NCI-H2227 (cell line): ENCODE measurements around the gene CAPN13.

Source experiments
- DNase-seq: peaks from one replicate; lab custom pipeline; 2025; ENCODE audit not compliant: unreplicated experiment; lab: John Stamatoyannopoulos, UW

The CAPN13 gene

DNA sequence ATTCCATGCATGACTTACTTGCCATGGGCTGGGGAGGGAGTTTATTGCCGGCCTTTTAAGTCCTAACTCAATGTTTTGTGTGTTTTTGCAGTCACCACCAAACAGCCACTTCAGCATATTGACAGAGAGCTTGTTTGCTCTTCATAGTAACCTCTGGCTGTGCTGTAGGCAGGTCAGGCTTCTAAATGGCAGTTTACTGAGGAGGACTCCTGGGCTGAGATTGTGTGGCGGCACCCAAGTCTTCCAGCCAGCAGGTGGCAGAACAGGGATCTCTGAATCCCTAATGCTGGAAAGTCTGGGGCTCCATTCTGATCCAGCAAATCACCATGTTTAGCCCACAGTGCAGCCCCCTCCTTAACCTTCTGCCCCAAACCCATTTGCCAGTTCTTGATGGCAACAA lies 121.2 kb downstream of the CAPN13 start:
- peak; percentile 72 for DNase-seq

DNA sequence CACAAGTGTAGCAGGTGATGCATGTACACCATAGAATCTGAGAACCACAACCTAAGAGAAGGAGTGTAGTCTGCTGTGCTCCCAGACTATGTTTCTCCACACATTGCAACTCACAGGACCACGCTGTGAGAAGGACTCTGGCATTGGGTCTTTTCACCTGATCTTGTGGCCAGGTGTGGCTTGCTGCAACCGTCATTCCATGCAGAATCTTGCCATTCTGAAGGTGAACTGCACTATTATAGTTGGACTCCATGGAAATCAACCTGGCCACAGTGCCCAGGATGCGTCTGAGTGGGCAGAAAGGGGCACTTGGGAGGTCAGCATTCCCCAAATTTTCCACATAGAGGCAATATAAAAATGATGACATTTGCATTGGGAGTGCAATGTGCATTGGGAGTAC lies 122.2 kb downstream of the CAPN13 start:
- DNase-seq: no peak

DNA sequence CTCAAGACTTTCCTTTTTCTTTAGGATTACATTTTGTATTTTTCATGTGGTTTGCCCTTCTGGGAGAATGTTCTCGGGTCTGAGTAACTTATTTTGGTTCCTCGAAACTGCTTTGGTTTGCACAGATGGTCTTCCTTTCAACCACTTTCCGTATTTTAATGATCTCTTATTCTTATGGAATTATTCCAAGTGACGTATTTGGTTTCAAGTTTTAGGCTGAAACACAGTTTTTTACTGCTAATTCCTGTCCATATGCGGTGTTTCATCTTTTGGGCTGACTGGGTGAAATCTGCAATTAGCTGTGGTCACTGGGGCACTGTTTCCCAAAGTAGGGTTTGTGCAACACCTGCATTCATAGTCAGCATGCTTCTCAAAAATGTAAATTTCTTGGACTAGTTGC lies 122.7 kb downstream of the CAPN13 start:
- DNase-seq: no peak

DNA sequence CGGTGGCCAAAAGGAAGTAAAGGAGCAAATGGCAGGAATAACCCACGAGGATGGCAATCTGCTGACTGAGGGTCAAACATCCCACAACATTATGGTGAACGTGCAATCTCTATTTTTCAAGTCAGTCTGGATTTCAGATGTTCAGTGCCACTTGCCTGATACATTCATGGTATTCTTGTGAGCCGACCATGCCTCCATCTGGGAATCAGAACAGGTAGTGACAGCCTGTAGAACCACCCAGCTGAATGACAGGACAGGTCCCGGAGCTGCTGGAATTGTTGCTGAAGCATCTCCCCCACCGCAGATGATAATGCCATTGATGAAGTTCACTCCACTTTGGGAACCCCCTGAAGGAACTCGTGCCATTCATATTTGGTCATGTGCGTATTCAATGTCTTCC lies 123.2 kb downstream of the CAPN13 start:
- DNase-seq: no peak

DNA sequence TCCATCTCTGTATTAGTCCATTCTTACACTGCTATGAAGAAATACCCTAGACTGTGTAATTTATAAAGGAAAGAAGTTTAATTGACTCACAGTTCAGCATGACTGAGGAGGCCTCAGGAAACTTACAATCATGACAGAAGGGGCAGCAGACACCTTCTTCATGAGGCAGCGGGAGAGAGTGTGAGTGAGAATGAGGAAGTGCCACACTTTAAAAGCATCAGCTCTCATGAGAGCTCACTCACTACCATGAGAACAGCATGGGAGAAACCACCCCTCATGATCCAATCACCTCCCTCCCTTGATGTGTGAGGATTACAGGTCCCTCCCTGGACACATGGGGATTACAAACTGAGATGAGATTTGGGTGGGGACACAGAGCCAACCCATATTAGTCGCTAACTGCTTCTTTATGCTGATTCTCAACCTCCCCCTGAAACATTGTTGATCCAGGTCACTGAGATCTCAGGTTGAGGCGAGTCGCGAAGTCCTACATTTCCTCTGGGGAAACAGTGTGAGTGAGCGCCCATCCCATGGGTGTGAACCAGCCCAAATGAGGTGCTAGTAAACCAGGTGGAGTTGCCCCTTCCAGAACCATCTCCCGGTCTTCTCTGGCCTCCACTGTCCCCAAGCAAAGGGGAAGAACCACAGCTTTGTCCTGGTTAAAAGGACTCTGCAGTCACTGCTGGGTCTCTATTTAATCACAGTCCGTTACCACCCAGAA lies 123.8 kb downstream of the CAPN13 start:
- no peak for DNase-seq

DNA sequence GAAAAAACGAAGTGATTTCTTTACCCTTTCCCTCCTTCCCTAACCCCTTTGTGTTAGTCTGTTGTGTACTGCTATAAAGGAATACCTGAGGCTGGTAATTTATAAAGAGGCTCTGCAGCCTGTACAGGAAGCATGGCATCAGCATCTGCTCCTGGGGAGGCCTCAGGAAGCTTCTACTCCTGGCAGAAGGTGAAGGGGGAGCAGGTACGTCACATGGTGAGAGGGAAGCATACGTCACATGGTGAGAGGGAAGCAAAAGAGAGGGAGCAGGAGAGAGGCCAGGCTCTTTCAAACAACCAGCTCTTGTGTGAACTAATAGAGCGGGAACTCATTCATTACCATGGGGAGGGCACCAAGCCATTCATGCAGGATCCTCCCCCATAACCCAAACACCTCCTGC lies 126.2 kb downstream of the CAPN13 start:
- no peak for DNase-seq

DNA sequence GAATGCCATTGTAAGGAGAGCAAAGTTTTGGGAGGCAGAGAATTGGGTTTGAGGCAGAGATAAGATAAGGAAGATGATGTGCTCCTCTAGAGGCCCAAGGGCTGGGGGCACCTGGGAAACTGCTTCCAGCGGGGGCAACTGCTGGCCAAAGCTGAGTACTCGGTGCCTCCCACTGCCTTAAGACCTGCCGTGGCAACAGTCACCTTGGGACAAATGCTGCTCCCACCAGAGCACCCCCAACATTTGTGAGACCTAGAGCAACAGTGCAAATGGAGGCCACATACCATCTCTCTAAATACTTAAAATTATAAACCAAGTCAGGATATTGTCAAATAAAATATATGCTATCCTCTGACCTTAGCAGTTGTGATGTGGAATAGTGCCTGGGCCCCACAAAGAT lies 127.1 kb downstream of the CAPN13 start:
- no peak for DNase-seq

DNA sequence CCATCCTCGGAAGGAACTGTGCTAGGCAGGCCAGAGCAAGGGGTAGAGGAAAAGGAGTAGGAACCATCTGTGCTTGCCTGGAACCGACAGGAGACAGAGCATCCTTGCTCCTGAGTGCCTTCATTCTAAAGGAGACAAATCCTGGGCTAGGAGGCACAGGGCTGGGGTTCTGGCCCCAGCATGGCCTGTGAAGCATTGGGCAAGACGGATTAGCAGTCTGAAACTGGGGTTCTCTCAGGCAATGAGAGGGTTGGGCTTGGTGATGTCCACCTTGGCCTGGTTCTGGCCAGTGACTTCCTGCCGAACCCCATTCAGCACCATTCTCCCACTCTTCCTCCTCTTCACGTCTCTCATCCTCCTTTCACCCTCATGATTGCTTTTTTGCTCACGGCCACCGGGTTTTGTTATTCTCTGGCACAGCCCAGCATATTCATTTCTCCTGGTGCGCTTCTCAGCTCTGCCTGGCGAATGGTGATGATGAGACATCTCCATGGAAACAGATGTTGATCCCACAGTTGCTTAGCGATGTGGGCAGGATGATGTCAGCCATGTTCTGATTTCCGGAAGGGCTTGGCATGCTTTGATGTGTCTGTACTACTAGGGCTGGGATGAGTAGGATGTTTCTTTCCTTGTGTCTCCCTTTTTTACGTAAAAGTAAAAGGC lies 127.7 kb downstream of the CAPN13 start:
- peak; percentile 33 for DNase-seq

DNA sequence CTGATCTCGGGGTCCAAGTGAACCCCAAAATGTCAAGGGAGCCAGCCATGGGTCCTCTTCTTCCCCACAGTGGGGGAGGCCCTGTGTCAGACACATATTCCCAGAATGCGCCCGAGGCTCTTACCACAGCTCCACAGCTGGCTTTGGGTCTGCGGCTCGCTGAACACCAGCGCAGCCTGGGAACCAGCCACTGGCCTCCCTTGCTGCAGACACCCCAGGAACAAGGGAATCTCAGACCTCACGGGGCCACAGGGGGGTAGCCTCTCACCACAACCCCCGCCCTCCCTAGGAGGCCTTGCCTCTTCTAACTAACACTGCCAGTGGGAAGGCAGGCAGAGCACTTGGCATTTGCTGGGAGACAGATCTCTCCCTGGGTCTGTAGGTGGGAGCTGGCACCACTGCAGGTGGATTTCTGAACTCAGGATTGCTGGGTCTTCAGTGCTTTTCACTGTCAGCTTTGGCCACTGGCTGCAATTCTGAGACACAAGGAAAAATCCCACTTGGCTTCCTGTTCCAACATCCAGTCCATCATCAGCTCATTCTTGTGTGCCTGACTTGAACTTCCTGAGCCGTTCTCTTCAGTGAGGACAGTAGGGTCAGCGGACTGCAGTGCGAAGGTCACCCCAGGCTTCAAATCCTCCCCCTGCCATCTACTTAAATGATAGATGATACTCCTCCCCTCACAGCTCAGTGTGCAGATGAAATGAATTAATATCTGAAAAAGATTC lies 128.7 kb downstream of the CAPN13 start:
- no peak for DNase-seq

DNA sequence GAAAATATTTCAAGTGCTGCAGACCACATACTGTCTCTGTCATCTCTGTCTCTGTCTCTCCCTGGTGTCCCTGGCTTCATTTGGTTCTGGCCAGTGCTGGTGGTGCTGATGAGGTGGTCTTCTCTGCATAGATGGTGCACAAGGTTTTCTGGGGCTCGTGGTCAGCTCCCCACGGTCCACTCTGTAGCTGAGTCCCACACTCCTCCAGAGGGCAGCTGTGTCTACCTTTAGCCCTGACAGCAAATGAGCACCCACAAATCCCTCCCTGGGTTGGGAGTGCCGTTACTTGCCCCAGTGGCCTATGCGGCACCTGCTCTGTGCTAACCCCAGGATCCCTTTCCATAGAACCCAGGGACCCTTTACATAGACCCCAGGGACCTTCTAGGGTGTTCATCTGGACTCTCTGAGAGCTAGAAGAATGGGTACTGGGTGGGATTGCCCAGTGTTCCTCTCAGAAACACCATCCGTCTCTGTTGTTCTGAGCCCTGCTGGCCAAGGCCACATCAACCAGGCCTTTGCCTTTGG lies 129.3 kb downstream of the CAPN13 start:
- DNase-seq: no peak

DNA sequence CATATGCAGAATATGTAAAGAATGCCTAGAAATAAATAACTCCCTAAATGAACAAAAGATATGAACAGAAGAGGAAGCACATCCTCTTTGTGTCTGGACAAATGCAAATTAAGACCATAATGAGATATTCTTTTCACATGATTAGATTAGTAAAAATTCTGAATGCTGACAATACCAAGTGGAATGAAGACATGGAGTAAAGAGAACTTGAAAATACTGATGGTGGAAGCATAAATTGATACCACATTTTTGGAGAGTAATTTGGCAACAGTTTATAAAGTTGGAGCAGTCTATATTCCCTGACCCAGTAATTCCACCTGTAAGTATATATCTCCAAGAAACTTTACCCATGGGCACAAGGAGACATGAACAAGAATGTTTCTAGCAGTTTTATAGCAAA lies 130.0 kb downstream of the CAPN13 start:
- no peak for DNase-seq

DNA sequence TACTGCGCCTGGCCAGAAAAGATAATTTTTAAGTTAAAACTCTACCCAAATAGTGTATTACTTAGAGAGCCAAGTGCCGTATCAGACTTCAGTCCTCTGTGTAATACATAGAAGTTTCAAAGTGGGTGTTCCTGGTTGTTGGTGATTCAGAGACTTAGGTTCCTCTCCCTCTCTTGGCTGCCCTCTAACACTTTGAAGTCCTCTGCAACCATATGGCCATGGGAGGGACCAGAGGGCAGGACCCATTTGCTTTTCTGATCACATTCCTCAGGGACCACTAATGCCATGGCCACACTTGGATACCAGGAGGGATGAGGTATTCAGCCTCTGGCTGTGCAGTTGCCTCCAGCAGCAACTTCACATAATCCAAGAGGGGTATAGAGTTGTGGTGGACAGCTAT lies 131.5 kb downstream of the CAPN13 start:
- DNase-seq: no peak

DNA sequence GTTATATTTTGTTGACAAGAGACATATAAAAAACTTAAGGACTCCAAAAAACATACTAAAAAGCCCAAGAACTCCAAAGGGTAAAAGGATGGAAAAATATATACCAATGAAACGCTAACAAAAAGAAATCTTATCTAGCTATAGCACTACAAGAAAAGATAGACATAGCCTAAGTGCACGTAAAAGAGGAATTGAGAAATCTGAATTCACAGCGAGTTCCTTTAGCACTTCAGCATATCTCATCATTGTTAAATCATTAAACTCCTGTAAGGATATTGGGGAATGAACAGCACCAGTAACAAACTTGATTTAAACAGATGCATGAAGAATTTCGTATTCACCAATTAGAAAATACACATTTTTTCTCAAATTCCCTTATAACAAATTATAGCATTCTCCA lies 134.1 kb downstream of the CAPN13 start:
- no peak for DNase-seq
